ENCODE data around the gene MCUB. TPM values are rescaled to one million over a fixed set of nuclear protein-coding genes. Genes with fewer than 3 reads are reported as not detected.

MCUB gene
- 14.8 and 16.2 TPM in 2 replicates for total RNA-seq (2021)
- long read RNA-seq, transcript MCUB-201 (8 exons, 2,278 nt): major isoform, 32 of 51 reads
- long read RNA-seq, partial matches to known transcripts: 4 of 51 reads
- long read RNA-seq, other reads (novel, unspliced or antisense): 15 of 51 reads

GRCh38 chr4:109559983-109560686, at the start of gene MCUB:
MCUB (plus strand) TSS chr4:109560246; CDS start chr4:109560338, 92 bp downstream.
- Mint-ChIP-seq H3K4me3 (peak within 1 kb of the TSS; percentile 79 to 90), H3K36me3 (ENCODE audit: insufficient read depth in 1 of 3, low read depth in 3 of 3) (peaks cover 2 to 11% (median 8%) of the 10 kb centered on the region in 3 experiments; a peak in 6 of 7 replicates), H3K27ac (peak within 1 kb of the TSS in 2 of 3 experiments; percentile 63 to 89; a peak in 3 of 7 replicates), H3K27me3 (ENCODE audit: low read depth) (peaks cover 5% of the 10 kb centered on the region), H3K4me1 (peaks cover 14 to 21% of the 10 kb centered on the region in 2 experiments), H3K9me3 (peaks cover 2 to 6% of the 10 kb centered on the region in 2 experiments; a peak in 2 of 5 replicates)
- Histone ChIP-seq H3K4ac (ENCODE audit: low read depth, low read length) (no peak within 1 kb of the TSS), H3K9ac (ENCODE audit: extremely low read depth, insufficient read length, low read length) (peak within 1 kb of the TSS; percentile 53), H3K9me3 (ENCODE audit: control insufficient read depth, low read depth, low read length) (no peaks in the 10 kb centered on the region), H3K27ac (ENCODE audit: insufficient read length, low read depth, low read length) (no peak within 1 kb of the TSS), H3K4me2 (ENCODE audit: insufficient read depth, insufficient read length, low read length) (peak within 1 kb of the TSS; percentile 98), H2BK12ac (ENCODE audit: insufficient read length, low read depth, low read length) (no peak within 1 kb of the TSS), H3K18ac (ENCODE audit: insufficient read length, low read depth, low read length) (peak within 1 kb of the TSS; percentile 91), H3K56ac (ENCODE audit: insufficient read length, low read depth, low read length) (no peak within 1 kb of the TSS), H2BK120ac (ENCODE audit: low read depth, low read length, poor library complexity, severe bottlenecking) (no peak within 1 kb of the TSS), H4K91ac (ENCODE audit: insufficient read length, low read depth, low read length) (no peak within 1 kb of the TSS), H4K20me1 (ENCODE audit: control insufficient read depth, insufficient read depth, insufficient read length) (no peaks in the 10 kb centered on the region), H4K5ac (ENCODE audit: insufficient read length, low read depth, low read length) (peak within 1 kb of the TSS; percentile 31), H3T11ph (ENCODE audit: low read length) (no peak within 1 kb of the TSS), H3K23me2 (ENCODE audit: insufficient read length, low read depth, low read length, poor library complexity, severe bottlenecking) (peaks cover 15% of the 10 kb centered on the region), H2AK5ac (ENCODE audit: insufficient read length, low read length) (no peak within 1 kb of the TSS), H2BK5ac (ENCODE audit: insufficient read length, low read length) (no peak within 1 kb of the TSS), H2AFZ (ENCODE audit: low read length) (no peak within 1 kb of the TSS), H3K79me2 (ENCODE audit: insufficient read depth, low read length) (no peaks in the 10 kb centered on the region), H2BK20ac (ENCODE audit: low read depth, low read length, poor library complexity, severe bottlenecking) (no peak within 1 kb of the TSS), H3K27me3 (ENCODE audit: insufficient read depth, low read length) (no peaks in the 10 kb centered on the region), H2BK15ac (ENCODE audit: low read depth, low read length) (no peak within 1 kb of the TSS), H3K23ac (ENCODE audit: insufficient read length, low read depth, low read length) (no peak within 1 kb of the TSS), H3K4me1 (ENCODE audit: insufficient read depth, low read length) (no peaks in the 10 kb centered on the region), H3K14ac (ENCODE audit: insufficient read depth, low read length) (peak within 1 kb of the TSS; percentile 90), H3K79me1 (ENCODE audit: insufficient read depth, low read depth, low read length, poor library complexity, severe bottlenecking) (no peaks in the 10 kb centered on the region), H4K8ac (replicated peaks; ENCODE audit: insufficient read length, low read depth, low read length) (no peak within 1 kb of the TSS)
- peak; percentile 87 for DNase-seq
- no CpG with 5 or more reads among the region's 73 CpGs for WGBS (ENCODE audit: extremely low coverage, insufficient read length, low lambda C conversion rate)
- TF ChIP-seq CTCF (conservative IDR thresholded peaks at IDR 0.05): no peak

Data from H9 (cell line).